HG03460 (cell line): ENCODE measurements around the gene PKP1.

ENCODE experiments used
- ATAC-seq: cut with Tn5 transposase; IDR thresholded peaks from one replicate; pipeline ENCODE4 v1.9.1; 2021; ENCODE audit not compliant: unreplicated experiment

The PKP1 gene

GRCh38 chr1:201260648-201261311, 22.5 kb upstream of the PKP1 start:
- no peak for ATAC-seq

DNA sequence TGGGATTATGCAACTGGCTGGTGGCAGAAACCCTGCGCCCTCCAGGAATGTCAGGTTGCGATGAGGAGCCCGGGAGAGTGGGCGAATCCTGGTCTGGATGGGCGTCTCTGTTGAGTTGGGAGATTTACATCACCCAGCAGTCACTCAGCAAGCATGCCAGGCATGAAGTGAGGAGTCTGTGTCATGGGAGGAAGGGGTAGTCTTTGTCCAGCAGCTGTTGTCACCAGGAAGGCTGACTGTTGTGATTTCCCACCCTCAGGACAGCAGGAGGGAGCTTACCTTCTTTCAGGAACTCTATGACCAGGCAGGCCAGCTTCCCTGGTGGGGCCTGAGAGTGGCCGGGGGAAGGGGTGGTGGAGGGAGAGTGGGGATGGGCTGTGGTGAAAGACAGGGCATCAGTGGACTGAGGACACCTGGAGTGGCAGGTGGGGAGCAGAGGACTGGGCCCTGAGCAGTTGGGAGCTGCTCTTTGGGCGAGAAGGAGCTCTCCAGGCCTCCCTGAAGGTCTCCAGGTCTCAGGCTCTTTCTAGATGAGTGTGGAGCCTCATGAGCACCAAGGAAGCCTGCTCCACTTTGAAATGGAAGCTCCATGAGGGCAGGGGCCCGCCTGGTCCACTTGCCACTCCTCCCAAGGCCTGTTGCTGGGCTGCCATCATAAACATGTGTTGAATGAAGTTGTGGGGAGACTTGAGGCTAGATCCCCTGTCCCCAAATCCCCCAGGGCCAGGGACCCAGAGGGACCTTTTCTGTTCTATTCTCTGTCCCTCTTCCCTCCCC, 21.3 kb upstream of the PKP1 start:
- ATAC-seq = no peak

DNA sequence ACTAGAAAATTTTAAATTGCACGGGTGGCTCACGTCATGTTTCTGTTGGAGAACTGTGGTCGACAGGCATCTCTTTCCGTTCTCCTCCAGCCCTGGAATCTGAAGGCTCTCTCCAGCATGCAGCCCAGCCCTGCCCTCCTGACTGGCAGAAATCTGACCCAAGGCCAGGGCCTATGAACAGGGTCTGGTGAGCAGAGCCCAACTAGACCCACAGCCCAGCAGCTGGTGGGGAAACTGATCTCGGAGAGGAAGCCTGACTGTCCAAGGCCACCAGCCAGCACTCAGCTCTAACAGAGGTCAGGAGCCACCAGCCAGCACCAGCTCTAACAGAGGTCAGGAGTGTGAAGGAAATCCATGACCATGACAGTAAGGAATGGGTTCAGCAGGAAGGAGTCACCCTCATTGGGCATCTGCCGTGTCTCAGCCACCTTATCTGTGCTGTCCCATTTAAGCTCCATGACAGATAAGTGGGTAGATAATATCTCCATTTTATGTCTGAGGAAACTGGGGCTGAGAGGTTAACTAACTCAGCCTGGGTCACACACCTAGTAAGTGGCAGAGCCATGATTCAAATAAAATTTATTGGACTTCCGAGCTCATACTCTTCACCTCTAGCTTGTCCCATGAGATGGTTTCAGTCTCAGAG, 20.2 kb upstream of the PKP1 start:
- ATAC-seq = no peak

GRCh38 chr1:201264072-201264471, 19.2 kb upstream of the PKP1 start:
- no peak for ATAC-seq

DNA sequence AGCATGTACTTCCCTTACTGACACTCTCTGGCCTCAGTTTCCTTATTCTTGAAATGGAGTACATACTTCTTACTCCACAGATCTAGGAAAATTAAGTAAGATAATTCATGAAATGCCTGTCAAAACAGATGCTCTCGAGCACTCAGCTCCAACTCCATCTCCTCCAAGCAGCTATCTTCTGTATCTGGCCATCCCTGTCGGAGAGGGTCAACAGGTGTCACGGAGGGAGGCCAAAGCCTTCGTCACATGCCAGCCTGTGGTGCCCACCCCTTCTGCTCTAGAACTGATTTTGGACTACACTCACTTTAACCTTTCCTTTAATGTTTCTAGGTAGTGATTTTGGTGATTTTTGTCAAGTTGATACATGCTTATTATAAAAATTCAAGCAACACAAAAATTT, 18.8 kb upstream of the PKP1 start:
- ATAC-seq = no peak

- no peak for ATAC-seq
Observed at GRCh38 chr1:201265756-201266155, 17.6 kb upstream of the PKP1 start.

GRCh38 chr1:201266276-201266675, 17.0 kb upstream of the PKP1 start:
- no peak for ATAC-seq

DNA sequence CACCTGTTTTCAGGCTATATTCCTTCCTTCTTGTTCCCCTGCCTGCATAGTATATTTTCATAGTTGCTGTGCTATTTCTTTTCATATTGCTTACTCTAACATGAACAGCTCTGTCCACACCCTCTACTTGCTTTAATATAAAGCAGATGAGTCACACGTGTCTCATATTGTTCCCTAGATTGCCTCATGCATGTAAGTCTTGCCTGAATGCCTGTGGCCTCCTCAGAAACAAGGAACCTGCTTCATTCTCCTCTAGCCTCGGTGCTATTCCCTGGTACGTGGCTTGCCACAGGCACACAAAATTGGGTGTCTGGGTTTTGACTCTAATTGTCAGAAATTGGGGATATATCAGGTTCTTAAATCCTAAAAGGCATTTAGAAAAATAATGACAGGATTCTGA, 16.5 kb upstream of the PKP1 start:
- ATAC-seq = no peak

DNA sequence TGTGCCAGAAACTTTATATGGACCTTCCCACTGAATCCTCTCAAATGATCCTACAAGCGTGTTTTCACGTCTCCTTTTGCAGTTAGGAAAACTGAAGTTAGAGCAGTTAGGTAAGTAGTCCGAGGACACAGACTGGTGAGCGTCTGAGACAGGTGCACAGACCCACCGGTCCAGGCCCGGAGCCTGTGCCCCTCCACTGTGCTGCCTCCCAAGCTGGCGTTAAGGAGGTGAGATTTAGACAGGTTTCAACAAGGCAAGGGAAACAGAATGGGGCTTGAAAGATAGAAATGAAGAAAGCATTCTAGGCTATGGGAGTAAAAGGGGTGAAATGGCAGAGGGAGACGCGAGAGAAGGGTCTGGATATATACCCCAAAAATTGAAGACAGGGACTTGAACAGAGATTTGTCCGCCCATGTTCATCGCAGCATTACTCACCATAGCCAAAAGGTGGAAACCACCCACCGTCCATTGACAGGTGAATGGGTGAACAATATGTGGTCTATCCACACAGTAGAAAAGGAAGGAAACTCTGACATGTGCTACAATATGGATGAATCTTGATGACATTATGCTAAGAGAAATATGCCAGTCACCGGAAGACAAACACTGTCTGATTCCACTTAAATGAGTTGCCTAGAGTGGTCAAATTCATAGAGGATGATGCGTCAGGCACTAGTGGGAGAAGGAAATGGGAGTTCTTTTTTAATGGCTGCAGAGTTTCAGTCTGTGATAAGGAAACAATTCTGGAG, 15.7 kb upstream of the PKP1 start:
- no peak for ATAC-seq

DNA sequence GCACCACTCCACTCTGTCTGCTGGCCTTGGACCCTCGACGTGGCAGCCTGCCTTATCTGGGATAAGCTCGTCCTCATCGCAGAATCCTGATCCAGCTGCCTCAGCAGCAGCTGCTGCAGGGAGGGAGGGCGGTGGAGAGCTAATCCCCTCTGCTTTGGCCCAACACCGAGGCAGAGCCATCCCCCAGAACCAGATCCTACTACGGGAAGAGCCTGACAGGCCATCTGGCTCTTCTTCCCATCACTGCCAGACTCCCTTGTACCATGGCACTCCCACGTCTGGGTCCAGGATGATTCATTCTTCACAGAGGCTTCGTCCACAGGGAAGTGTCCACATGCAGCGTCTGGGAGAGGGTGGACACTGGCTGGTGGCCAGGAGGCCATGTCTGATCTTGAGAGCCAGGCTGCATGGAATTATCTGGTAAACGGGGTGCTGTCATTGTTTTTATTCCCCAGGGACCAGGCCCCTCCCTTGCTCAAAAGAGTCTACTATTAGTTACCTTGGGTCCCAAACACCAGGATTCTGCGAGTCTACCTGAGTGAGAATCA, 14.6 kb upstream of the PKP1 start:
- no peak for ATAC-seq

GRCh38 chr1:201269281-201269680, 14.0 kb upstream of the PKP1 start:
- ATAC-seq = no peak

DNA sequence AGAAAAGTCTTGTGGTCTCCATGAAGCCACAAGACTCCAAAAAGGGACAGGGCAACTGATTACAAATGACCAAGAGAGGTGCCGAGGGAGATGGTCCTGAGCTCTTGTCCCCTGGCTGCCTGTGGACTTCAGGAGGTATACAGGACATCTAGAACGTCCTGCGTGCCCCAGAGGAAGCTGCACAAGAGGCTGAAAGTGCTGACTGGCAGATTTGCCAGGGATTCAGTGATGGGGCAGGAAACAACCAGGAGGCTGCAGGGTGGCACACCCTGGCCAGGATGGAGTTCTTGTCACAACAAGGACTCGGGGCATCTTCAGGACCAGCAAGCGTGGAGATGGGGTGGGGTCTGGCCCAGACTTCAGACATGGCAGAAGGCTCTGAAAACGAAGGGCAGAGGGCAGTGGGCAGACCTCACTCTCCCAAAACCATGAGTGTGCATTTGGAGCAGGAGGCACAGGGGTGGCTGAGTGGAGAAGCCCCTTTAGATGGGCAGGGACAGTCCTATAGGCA, 13.4 kb upstream of the PKP1 start:
- ATAC-seq = no peak

DNA sequence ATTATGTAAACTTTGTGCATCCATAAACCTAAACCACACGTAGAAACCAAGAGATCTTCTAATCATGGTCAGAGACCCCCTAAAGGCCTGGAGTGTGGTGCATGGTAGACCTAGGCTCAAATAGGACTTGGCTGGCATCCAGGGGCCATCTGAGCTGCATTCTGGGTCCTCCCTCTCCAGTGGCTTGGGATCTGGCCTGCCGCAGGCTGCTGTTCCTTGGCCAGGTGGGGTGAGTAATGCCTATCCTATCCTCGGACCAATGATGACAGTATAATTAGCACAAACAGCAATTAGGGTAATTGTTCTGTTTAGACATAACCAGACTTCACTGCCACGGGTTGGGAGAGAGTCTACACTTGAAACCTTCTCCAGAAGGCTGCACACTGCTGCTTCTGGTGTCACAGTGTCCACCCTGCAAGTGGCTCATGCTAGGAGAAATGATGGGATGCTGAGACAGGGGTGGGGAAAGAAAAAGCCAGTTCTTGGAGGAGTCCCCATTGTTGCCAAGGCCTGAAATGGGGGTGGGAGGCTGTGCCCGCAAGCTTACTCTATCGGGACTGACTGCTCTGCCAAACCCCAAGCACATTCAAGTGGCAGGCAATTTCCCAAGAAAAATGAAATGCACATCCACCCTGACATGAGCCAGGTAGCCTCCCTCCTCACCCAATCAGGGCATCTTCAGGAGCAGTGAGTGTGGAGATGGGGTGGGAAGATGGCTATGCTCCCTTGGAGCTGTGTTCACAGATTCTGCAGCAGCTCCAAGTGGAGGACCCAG, 12.5 kb upstream of the PKP1 start:
- no peak for ATAC-seq

DNA sequence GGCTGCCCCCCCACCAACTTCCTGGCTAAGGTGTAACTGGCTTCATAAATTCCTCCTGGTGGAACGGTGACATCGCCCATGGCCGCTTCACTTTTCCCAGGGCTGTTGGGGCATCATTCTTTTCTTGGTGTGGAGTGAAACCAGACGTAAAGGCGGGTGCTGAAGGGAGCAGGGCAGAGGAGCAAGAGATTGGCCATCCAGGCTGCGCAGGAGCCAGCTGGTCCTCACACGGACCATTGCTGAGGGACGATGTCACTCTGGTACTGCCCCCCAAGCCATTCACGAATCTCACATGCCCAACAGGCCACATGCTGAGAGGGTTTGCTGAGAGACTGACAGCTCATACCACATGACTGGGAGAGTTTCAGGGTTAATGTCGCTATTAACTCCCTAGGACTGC, 10.5 kb upstream of the PKP1 start:
- ATAC-seq = no peak

DNA sequence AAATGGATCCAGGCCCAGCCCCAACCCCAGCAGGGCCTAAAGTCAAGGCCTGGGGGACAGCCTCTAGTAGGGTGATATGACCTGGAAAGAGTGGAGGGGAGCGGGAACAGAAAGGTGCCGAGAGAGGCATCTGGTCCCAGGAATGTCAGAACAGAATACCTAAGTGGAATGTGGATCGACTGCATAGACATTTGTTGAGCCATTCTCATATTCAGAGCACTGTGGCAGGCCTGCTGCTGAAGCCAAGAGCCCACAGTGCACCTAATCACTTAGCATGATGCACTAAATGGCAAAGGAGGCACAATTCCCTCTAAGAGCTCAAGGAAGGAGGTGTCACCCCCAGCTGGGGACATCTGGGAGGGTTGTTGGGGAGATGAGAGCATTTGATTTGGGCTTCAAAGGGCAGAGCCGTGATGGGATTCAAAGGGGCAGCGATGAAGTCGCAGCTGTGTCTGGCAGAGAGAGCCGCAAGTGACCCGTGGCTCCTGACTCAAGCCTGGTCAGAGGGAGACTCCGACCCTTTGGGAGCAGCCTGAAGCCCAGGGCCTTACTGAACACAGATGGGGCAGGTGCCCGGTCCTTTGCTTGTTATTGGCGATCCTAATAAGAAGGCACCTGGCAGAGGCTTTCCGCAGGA, 8.6 kb upstream of the PKP1 start:
- no peak for ATAC-seq

DNA sequence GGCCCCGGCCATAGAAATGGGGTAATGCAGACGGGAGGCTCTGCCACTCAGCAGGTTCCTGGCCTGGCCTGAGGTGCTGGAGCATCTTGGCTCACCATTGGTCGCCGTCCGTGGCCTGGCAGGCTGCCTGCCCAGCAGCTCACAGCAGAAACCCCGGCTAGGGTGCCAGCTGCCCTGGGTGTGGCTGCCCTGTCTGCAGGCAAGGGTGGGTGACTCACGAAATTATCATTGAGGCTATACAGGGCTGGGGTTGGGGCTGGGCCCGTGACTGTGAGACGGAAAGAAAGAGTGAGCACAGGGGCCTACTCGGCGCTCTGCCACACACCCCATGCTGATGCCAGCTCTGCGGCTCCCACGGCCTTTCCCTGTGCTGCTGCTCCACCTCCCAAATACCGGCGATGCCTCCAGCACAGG, 8.0 kb upstream of the PKP1 start:
- no peak for ATAC-seq

DNA sequence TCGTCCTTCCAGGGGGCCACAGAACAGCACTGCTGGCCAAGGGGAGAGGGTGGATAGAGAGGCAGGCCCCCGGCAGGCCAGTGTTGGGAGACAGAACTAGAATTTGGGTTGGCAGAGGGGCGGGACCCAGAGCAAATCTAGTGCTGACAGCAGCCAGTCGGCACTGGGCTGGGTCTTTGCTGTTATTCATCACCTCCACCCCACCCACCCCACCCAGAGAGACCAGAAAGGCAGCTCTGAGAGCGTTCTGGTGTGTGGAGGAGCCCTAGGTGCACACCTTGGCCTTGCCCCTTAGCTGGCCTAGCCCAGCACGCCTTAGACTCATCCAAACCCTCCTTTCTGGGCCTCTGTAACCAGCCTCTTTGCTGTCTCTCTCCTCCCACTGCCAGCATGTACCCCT, 6.4 kb upstream of the PKP1 start:
- ATAC-seq = no peak

DNA sequence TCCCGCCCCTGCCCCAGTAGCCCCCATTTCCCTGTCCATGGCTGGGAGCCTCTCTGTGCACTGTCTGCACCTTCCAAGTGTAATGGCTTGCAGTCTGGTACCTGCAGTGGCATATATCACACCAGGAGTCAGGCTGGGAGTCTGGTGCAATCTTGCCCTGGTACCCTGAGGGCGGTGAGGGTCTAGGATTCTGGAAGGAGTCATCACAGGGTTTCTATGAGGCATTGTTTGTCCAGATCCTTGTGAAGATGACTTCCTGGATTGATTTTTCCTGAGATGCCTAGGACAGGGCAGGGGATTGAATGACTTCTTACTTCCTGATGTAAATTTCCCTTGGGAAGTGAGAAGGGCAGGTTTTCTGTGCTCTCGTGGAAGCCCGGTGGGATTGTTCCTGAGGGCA, 5.9 kb upstream of the PKP1 start:
- no peak for ATAC-seq

GRCh38 chr1:201279313-201279712, 4.0 kb upstream of the PKP1 start:
- ATAC-seq = no peak

GRCh38 chr1:201280884-201281283, 2.4 kb upstream of the PKP1 start:
- ATAC-seq = no peak
